Right forelimb (tissue), 1 donor: ENCODE measurements around the gene PDSS2.
"Not testable (repeated sequence)": the region's sequence is repeated elsewhere in the genome, so short reads cannot be mapped to it uniquely, and the experiment has no call there.

ENCODE experiments used
- DNase-seq: peaks from one replicate; pipeline ENCODE4 v3.0.0-alpha.2; 2018

Gene PDSS2

GRCh38 chr6:107152638-107153430 lies 306.5 kb downstream of the PDSS2 start:
- no peak for DNase-seq

DNA sequence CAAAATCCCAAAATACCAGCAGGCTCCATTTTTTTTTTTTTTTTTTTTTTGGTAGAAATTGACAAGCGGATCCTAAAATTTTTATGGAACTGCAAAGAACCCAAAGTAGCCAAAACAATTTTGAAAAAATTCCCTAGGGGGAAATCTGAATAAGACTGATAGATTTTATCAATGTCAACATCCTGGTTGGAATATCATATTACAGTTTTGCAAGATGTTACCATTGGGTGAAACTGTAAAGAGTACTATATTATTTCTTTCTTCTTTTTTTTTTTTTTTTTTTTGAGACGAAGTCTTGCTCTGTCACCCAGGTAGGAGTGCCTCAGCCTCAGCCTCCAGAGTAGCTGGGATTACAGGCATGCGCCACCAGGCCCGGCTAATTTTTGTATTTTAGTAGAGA lies 314.7 kb downstream of the PDSS2 start:
- no peak for DNase-seq

DNA sequence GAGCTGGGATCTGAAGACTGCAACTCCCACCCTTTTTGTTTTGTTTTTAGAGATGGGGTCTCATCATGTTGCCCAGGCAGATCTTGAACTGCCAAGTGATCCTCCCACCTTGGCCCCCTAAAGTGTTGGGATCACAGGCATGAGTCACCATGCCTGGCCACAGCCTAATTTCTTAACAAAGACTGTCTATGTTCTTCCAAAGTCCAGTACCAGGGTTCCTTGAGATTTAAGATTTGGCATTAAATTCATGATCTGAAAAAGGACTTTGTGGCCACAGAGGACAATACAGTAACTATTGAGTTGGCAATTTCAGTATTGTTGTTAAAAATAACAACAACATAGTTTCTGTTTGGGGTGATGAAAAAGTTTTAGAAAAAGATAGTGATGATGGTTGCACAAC lies 315.4 kb downstream of the PDSS2 start:
- no peak for DNase-seq

DNA sequence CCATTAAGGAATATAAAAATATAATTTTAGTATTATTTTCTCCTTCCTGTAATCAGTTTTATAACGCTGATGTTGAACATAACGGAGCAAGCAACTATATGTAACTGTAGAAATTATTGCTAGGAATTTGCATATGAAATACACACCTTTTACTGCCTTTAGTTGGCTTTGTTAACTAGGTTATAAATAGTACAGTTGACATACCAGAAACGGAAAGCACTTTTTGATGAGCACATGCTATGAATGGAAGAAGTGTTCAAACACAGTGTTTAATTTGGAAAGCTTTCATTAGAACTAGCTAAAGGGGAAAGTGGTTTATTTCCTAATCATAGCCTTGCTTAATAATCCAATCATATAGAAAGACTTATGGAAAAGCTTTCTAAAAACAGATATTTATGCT lies 318.8 kb downstream of the PDSS2 start:
- DNase-seq: no peak

- DNase-seq: not testable (repeated sequence)
These were observed 323.0 kb downstream of the PDSS2 start for GRCh38 chr6:107136324-107136723.

- not testable (repeated sequence) for DNase-seq
These were observed 324.2 kb downstream of the PDSS2 start for GRCh38 chr6:107135048-107135680.

GRCh38 chr6:107132330-107132954 lies 326.9 kb downstream of the PDSS2 start:
- DNase-seq: no peak

DNA sequence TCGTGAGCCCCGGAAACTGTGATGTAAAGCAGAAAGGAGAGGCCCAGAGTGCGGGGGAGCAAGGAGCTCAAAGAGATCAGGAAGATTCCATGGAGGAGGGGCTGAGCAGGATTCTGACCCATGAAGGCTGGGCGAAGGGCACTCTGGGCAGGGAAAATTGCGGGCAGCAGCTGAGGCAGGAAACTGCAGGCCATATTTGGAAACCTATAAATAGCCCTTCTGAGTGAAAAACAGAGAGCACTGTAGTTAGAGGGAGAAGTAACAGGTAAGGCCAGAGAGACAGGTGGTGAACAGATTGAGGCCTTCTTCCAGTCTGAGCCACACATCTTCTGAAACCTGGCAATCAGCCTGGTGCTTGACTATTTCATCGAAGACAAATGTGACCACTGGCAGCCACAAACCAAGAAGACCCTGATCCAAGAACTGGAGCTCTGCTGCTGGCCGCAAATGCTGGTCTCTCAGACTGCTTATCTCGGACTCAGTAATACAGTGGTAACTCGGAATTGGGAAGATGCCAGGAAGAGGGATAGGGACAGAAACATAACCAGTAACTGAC lies 329.9 kb downstream of the PDSS2 start:
- no peak for DNase-seq

DNA sequence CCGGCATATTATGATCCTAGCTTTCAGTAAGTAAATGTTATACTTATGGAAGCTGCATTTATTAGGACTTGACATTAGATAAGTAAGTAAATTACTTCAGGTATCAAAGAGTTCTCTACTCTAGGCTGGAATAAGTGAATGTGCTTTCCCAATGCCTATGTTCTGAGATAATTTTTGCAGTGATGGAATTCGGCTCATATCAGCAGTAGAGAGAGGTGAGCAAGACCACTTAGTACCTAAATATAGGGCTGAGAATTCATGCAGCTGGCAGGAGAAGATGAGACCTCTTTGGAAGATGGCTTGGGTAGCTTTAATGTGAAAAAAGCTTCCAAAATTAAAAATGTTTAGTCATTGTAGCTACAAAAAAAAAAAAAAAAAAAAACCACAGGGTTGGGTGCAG lies 330.8 kb downstream of the PDSS2 start:
- DNase-seq: no peak

DNA sequence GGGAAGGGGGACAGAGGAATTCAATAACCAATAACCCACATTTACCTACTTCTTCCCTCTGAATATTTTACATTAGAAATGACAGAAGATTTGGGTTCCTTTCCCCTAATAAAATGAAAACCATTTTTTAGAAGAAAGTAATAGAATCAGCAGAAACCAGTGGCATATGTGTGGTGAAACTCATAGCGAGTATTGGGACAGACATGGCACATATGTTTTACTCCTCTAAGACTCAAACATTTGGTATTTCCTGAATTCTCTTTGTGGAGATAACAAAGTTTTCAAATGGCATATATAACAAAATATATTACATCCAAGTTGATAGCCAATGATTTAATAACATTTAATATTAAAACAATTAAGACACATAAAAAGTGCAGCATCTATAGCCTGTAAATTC lies 331.2 kb downstream of the PDSS2 start:
- DNase-seq: no peak

DNA sequence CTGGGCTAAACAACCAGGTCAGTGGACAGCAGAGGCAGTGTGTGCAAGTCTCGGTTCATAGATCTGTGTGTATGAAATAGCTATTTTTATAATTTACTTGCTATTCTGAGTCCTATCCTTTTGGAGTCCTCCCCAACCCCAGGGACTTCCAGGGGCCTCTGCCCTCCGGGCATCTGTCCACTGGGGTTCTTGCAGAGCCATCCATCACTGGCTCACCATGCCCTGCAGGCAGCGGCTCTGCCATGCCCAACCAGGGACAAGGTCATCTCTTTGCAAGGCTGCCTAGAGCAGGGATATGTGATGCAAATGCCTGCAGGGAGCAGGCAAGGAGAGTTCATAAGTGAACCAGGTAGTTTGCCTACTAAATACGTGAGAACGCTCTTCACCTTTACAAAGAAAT lies 333.6 kb downstream of the PDSS2 start:
- DNase-seq: no peak

GRCh38 chr6:107124934-107125348 lies 334.4 kb downstream of the PDSS2 start:
- no peak for DNase-seq

DNA sequence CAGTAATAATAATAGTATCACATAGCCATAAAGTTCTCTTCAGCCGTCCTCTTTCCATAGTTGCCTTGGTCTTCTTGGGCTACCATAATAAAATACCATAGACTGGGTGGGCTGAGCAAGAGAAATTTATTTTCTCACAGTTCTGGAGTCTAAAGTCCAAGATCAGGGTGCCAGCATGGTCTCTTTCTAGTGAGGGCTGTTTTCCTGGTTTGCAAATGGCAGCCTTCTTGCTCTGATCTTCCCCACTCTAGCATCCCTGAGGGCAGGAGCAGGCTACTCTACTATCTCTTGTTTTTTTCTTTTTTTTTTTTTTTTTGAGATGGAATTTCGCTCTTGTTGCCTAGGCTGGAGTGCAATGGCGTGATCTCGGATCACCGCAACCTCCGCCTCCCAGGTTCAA lies 335.9 kb downstream of the PDSS2 start:
- no peak for DNase-seq

DNA sequence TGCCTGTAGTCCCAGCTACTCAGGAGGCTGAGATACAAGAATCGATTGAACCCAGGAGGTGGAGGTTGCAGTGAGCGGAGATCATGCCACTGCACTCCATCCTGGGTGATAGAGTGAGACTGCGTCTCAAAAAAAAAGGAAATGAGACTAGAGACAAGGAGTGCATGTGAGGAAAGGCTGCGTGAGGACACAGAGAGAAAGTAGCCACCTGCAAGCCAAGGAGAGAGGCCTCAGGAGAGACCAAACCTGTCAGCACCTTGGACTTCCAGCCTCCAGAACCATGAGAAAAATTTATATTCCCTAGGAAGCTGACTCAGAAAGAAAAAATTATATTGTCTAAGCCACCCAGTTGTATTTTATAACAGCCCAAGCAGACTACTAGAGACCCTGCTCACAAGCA lies 336.6 kb downstream of the PDSS2 start:
- no peak for DNase-seq

DNA sequence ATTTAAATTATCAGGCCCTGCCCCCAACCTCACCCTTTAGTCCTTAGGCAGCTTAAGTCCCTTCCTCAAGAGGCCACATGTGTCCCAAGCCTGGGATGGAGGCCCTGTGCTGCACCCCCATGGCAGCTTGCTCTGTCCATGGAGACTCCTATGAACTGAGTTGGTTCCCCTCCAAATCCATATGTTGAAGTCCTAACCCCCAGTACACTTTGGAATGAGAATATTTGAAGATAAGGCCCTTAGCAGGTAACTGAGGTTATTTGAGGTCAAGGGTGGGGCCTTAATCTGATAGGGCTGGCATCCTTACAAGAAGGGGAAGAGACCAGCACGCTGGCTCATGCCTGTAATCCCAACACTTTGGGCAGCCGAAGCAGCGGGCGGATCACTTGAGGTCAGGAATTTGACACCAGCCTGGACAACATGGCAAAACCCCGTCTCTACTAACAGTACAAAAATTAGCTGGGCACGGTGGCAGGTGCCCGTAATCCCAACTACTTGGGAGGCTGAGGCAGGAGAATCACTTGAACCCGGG lies 337.3 kb downstream of the PDSS2 start:
- DNase-seq: no peak

- no peak for DNase-seq
These were observed 338.1 kb downstream of the PDSS2 start for GRCh38 chr6:107121266-107121665.

DNA sequence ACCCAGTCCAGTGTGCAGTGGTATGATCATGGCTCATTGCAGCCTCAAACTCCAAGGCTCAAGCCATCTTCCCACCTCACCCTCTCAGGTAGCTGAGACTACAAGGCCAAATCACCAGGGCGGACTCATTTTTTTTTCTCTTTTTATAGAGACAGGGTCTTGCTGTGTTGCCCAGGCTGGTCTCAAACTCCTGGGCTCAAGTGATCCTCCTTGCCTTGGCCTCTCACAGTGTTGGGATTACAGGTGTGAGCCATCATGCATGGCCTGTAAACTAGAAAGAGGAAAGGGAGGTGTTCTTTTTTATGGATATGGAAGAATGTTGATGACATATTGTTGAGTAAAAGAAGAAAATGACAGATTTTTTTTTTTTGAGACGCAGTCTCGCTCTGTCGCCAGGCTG lies 339.0 kb downstream of the PDSS2 start:
- no peak for DNase-seq

DNA sequence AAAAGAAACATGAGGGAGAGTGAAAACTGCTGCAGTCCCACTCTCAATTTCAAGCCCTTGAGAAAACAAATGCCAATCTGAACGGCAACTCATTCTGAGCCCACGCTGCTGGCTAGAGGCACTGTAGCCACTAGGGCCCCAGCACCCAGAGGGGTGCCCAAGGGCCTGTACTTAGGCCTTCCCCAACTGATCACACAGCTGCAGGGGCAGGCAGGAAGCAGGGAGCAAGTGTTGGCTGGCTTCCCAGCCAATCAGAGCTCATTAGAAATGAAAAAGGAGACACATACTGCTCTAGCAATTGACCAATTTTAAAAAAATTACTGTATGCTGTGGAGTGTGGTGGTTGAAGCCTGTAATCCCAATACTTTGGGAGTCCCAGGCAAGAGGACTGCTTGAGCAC lies 340.4 kb downstream of the PDSS2 start:
- DNase-seq: no peak

DNA sequence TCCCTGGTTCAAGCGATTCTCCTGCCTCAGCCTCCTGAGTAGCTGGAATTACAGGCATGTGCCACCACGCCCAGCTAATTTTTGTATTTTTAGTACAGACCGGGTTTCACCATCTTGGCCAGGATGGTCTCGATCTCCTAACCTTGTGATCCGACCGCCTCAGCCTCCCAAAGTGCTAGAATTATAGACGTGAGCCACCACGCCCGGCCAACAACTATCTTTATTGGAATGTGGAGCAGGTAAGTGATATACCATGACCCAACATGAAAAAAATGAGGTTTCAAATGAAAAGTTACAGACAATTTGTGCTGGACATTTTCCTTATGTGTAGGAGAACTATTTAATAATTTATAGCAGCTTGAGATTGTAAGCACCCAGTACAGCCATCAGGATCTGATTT lies 340.8 kb downstream of the PDSS2 start:
- not testable (repeated sequence) for DNase-seq

GRCh38 chr6:107116931-107117330 lies 342.4 kb downstream of the PDSS2 start:
- DNase-seq: no peak

- DNase-seq: no peak
These were observed 343.0 kb downstream of the PDSS2 start for GRCh38 chr6:107116328-107116892.

DNA sequence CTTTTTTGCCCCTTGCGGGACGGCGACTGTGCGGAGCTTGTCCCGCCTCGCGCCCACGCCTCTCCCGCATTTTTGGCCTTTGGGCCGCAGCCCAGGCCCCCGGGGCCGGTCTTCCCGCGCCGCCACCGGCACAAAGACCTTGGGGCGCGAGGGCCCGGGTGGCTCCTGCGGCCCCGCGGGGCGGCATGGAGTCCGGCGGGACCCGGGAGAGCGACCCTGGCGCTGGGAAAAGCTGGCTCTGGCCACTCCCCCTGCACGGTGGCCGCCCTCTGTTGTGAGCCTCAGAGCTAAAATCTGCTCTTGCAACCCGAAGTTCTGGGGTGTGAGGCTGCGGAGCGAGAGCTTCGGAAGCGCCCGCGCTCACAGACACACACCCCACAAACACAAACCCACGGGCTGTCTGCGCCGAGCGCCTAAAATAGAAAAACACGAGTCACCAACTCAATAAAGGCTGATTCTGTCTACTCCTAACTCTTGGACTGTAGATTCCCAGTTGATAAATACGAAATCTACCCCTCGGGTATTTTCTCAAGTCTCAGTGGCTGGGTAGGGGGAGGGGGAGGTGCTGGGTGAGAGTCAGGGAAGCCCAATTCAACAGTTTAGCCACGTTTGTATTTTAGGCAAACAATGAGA lies 343.6 kb downstream of the PDSS2 start:
- DNase-seq: peak; percentile 74
